ENCODE results near the gene PHLPP2. TPM values are rescaled to one million over a fixed set of nuclear protein-coding genes. Genes with fewer than 3 reads are reported as not detected.

Gene PHLPP2
- total RNA-seq, 2 experiments from 2014 or later = 6.7 to 14.8 TPM

GRCh38 chr16:71648162-71648561, 76.3 kb downstream of the PHLPP2 start:
- no TSS peak for BruUV-seq (replicated peaks)
- DNase-seq (ENCODE audit: low spot score) = no peak
- no peaks in the 10 kb centered on the region for H3K4me1 ChIP-seq (ENCODE audit: insufficient read depth, low read length, poor library complexity, severe bottlenecking)
- no peaks in the 10 kb centered on the region for H3K9me3 ChIP-seq (ENCODE audit: low read length)
- TF ChIP-seq CTCF (conservative IDR thresholded peaks at IDR 0.05; ENCODE audit: low read length) = no peak
- TF ChIP-seq EZH2phosphoT487 (IDR thresholded peaks at IDR 0.05; ENCODE audit: borderline replicate concordance, low read depth, low read length) = no peak
- intact Hi-C loops (cut with micrococcal nuclease; ENCODE audit: unreplicated experiment) = loop anchor here (5.0 kb wide), 1 partner anchor 99 kb away; no protein-coding TSS in a partner anchor
- no peak overlapping the region for H2AFZ ChIP-seq (ENCODE audit: low read length)
- no peak overlapping the region for H3K4me2 ChIP-seq (ENCODE audit: low read length)
- H3K4me3 ChIP-seq (ENCODE audit: low read depth, low read length, poor library complexity, severe bottlenecking) = no peak overlapping the region
- no peaks in the 10 kb centered on the region for H3K9me2 ChIP-seq (ENCODE audit: insufficient read depth, low read length)
- no peak overlapping the region for H3K27ac ChIP-seq (ENCODE audit: low read depth, low read length, poor library complexity, severe bottlenecking)
- H4K20me1 ChIP-seq (ENCODE audit: insufficient read depth, low read length) = no peaks in the 10 kb centered on the region
- no peaks in the 10 kb centered on the region for H3K79me2 ChIP-seq (ENCODE audit: insufficient read depth, low read depth, low read length)
- CTCF ChIA-PET (ENCODE audit: unreplicated experiment) = no interaction called here
- POLR2A ChIA-PET = no interaction called here
- peaks cover 15% of the 10 kb centered on the region; the same call in 1 of the 2 replicates for H3K36me3 ChIP-seq (ENCODE audit: insufficient read depth, low read length)

- Histone ChIP-seq H3K4me1 (ENCODE audit: insufficient read depth, low read length, poor library complexity, severe bottlenecking) (no peaks in the 10 kb centered on the region), H3K36me3 (ENCODE audit: insufficient read depth, low read length) (peaks cover 9% of the 10 kb centered on the region; the same call in 1 of the 2 replicates), H4K20me1 (ENCODE audit: insufficient read depth, low read length) (no peaks in the 10 kb centered on the region), H3K79me2 (ENCODE audit: insufficient read depth, low read depth, low read length) (no peaks in the 10 kb centered on the region), H3K9me2 (ENCODE audit: insufficient read depth, low read length) (no peaks in the 10 kb centered on the region), H2AFZ (ENCODE audit: low read length) (no peak overlapping the region), H3K27ac (ENCODE audit: low read depth, low read length, poor library complexity, severe bottlenecking) (no peak overlapping the region), H3K4me2 (ENCODE audit: low read length) (no peak overlapping the region), H3K4me3 (ENCODE audit: low read depth, low read length, poor library complexity, severe bottlenecking) (no peak overlapping the region), H3K9me3 (ENCODE audit: low read length) (no peaks in the 10 kb centered on the region)
- TF ChIP-seq EZH2phosphoT487 (IDR thresholded peaks at IDR 0.05; ENCODE audit: borderline replicate concordance, low read depth, low read length) (no peak), CTCF (conservative IDR thresholded peaks at IDR 0.05; ENCODE audit: low read length) (no peak)
- ChIA-PET CTCF (ENCODE audit: unreplicated experiment) (no interaction called here), POLR2A (no interaction called here)
- DNase-seq (ENCODE audit: low spot score) = no peak
- no TSS peak for BruUV-seq (replicated peaks)
- intact Hi-C loops (cut with micrococcal nuclease; ENCODE audit: unreplicated experiment) = loop anchor here (5.0 kb wide), 1 partner anchor 100 kb away; no protein-coding TSS in a partner anchor
Measured at GRCh38 chr16:71647391-71647790, 77.1 kb downstream of the PHLPP2 start.

GRCh38 chr16:71645450-71645849, 79.1 kb downstream of the PHLPP2 start:
- TF ChIP-seq EZH2phosphoT487 (IDR thresholded peaks at IDR 0.05; ENCODE audit: borderline replicate concordance, low read depth, low read length) (no peak), CTCF (conservative IDR thresholded peaks at IDR 0.05; ENCODE audit: low read length) (peak; percentile 82)
- H2AFZ ChIP-seq (ENCODE audit: low read length) = no peak overlapping the region

More at GRCh38 chr16:71645450-71645849, 79.1 kb downstream of the PHLPP2 start:
- ChIA-PET POLR2A (no interaction called here), CTCF (ENCODE audit: unreplicated experiment) (interaction anchor here (1.0 kb wide), 1 partner anchor 35 kb away, joined by 4 read pairs; no protein-coding TSS in a partner anchor)
- Histone ChIP-seq H3K9me3 (ENCODE audit: low read length) (no peaks in the 10 kb centered on the region), H3K9me2 (ENCODE audit: insufficient read depth, low read length) (no peaks in the 10 kb centered on the region), H3K4me2 (ENCODE audit: low read length) (no peak overlapping the region), H3K27ac (ENCODE audit: low read depth, low read length, poor library complexity, severe bottlenecking) (no peak overlapping the region), H3K36me3 (ENCODE audit: insufficient read depth, low read length) (peaks cover 8% of the 10 kb centered on the region; the same call in 1 of the 2 replicates), H3K4me3 (ENCODE audit: low read depth, low read length, poor library complexity, severe bottlenecking) (no peak overlapping the region), H3K4me1 (ENCODE audit: insufficient read depth, low read length, poor library complexity, severe bottlenecking) (no peaks in the 10 kb centered on the region), H4K20me1 (ENCODE audit: insufficient read depth, low read length) (no peaks in the 10 kb centered on the region), H3K79me2 (ENCODE audit: insufficient read depth, low read depth, low read length) (no peaks in the 10 kb centered on the region)
- no TSS peak for BruUV-seq (replicated peaks)
- DNase-seq (ENCODE audit: low spot score) = peak; percentile 52
- intact Hi-C loops (cut with micrococcal nuclease; ENCODE audit: unreplicated experiment) = loop anchor here (1.0 to 5.0 kb wide), 2 partner anchors 102 to 316 kb away; no protein-coding TSS in a partner anchor
